ENCODE data around the gene IL32.
"Not testable (repeated sequence)": the region's sequence is repeated elsewhere in the genome, so short reads cannot be mapped to it uniquely, and the experiment has no call there.

IL32 gene

GRCh38 chr16:3028716-3029319 lies 36.6 kb upstream of the IL32 start:
- no peak for DNase-seq

GRCh38 chr16:3029491-3030221 lies 35.8 kb upstream of the IL32 start:
- DNase-seq, result no peak

- DNase-seq, result no peak
Observed at GRCh38 chr16:3030222-3031212, 34.9 kb upstream of the IL32 start.

GRCh38 chr16:3032624-3033023 lies 32.8 kb upstream of the IL32 start:
- no peak for DNase-seq

- no peak for DNase-seq
Observed at GRCh38 chr16:3035289-3035971, 30.0 kb upstream of the IL32 start.

- DNase-seq, result no peak
Observed at GRCh38 chr16:3035972-3036725, 29.3 kb upstream of the IL32 start.

- DNase-seq, result no peak
Observed at GRCh38 chr16:3036726-3037315, 28.6 kb upstream of the IL32 start, which contains the start of gene BICDL2. BICDL2 (minus strand) TSS chr16:3036944; CDS start chr16:3035496, 1,448 bp downstream.

GRCh38 chr16:3038256-3038655 lies 27.2 kb upstream of the IL32 start:
- no peak for DNase-seq

GRCh38 chr16:3038896-3039295 lies 26.5 kb upstream of the IL32 start:
- DNase-seq, result no peak

GRCh38 chr16:3042376-3042775 lies 23.1 kb upstream of the IL32 start:
- DNase-seq, result no peak

- no peak for DNase-seq
Observed at GRCh38 chr16:3044708-3045107, 20.7 kb upstream of the IL32 start.

- no peak for DNase-seq
Observed at GRCh38 chr16:3045758-3046640, 19.4 kb upstream of the IL32 start, which contains the start of gene MMP25. MMP25 (plus strand) TSS chr16:3046561; CDS start chr16:3046918, 357 bp downstream.

- no peak for DNase-seq
Observed at GRCh38 chr16:3046641-3047386, 18.6 kb upstream of the IL32 start.

- DNase-seq, result no peak
Observed at GRCh38 chr16:3047387-3047720, 18.1 kb upstream of the IL32 start.

- DNase-seq, result no peak
Observed at GRCh38 chr16:3049921-3050481, 15.4 kb upstream of the IL32 start.

- no peak for DNase-seq
Observed at GRCh38 chr16:3050487-3050886, 15.0 kb upstream of the IL32 start.

- DNase-seq, result no peak
Observed at GRCh38 chr16:3051009-3051408, 14.4 kb upstream of the IL32 start.

GRCh38 chr16:3051494-3051893 lies 13.9 kb upstream of the IL32 start:
- no peak for DNase-seq

- not testable (repeated sequence) for DNase-seq
Observed at GRCh38 chr16:3052571-3053329, 12.7 kb upstream of the IL32 start.
